Tibial artery (tissue), 4 donors: ENCODE data around the gene FLRT2.

Experiments used
- DNase-seq, 2 donors: peaks; one replicate each; pipeline ENCODE4 v3.0.0-alpha.2; 2019
- H3K27ac ChIP-seq, 2 donors: fragments of 200-600 bp; sonication (generic) in 1 of 2; 1 replicate in 1 of 2; 2 replicates in 1 of 2; pipeline ENCODE4 v1.5.1; 2018 to 2019; ENCODE audit warnings: mild to moderate bottlenecking in 1 of 2
- H3K27me3 ChIP-seq, 2 donors: fragments of 200-600 bp; sonication (generic) in 1 of 2; one replicate each; pipeline versions ENCODE4 v1.5.1 to v1.6.0; 2016 to 2019
- H3K36me3 ChIP-seq, 3 donors: fragments of 200-600 bp; sonication (generic) in 2 of 3; one replicate each; pipeline ENCODE4 v1.5.1; 2016 to 2019; ENCODE audit warnings: mild to moderate bottlenecking in 2 of 3
- H3K4me1 ChIP-seq, 4 donors: fragments of 200-600 bp; sonication (generic) in 2 of 4; 1 replicate in 3 of 4; 2 replicates in 1 of 4; pipeline ENCODE4 v1.5.1; 2016 to 2019
- H3K4me3 ChIP-seq, 2 donors: fragments of 200-600 bp; sonication (generic) in 1 of 2; 1 replicate in 1 of 2; 2 replicates in 1 of 2; pipeline ENCODE4 v1.5.1; 2018 to 2019; ENCODE audit warnings: mild to moderate bottlenecking in 2 of 2
- H3K9me3 ChIP-seq, 3 donors: fragments of 200-600 bp; sonication (generic) in 1 of 3; one replicate each; pipeline ENCODE4 v1.5.1; 2016 to 2019
- intact Hi-C: fragments of 100-400 bp; cut with DNase I; formaldehyde crosslinking; loops from one replicate; pipeline ENCODE4 v1.15.0; 2023; ENCODE audit warnings: low total_unique reads
- TF ChIP-seq, protein P1 (sequence below), 2 experiments: fragments of 200-600 bp in 1 of 2; fragments of 450-650 bp in 1 of 2; IDR thresholded peaks; one replicate each; pipeline ENCODE4 v1.5.1; 2017 to 2019; ENCODE audit warnings: antibody characterized with exemption in 2 of 2, mild to moderate bottlenecking in 1 of 2, moderate library complexity in 1 of 2

FLRT2 gene

DNA sequence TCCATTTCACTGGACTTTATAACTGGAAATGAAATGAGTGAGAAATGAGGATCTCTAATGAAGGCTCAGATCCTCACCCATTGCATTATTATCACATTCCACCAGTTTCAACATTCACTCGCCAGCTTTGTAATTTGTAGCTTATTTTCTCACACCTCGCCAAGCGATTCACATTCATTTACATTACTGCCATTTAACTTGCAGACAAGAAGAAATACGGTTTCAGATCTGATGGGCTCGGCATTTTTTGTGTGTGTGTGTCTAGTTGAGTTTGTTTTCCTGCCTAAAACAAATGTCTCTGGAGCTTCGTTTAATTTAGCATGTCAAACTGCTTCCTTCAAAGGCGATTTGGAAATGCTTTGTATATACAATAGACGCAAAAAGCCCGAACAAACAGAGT is 132.2 kb downstream of the FLRT2 start:
- H3K27ac ChIP-seq: no peak overlapping the region
- intact Hi-C loops: no loop called here
- H3K9me3 ChIP-seq: no peaks in the 10 kb centered on the region
- DNase-seq: no peak
- TF ChIP-seq, protein P1, sequence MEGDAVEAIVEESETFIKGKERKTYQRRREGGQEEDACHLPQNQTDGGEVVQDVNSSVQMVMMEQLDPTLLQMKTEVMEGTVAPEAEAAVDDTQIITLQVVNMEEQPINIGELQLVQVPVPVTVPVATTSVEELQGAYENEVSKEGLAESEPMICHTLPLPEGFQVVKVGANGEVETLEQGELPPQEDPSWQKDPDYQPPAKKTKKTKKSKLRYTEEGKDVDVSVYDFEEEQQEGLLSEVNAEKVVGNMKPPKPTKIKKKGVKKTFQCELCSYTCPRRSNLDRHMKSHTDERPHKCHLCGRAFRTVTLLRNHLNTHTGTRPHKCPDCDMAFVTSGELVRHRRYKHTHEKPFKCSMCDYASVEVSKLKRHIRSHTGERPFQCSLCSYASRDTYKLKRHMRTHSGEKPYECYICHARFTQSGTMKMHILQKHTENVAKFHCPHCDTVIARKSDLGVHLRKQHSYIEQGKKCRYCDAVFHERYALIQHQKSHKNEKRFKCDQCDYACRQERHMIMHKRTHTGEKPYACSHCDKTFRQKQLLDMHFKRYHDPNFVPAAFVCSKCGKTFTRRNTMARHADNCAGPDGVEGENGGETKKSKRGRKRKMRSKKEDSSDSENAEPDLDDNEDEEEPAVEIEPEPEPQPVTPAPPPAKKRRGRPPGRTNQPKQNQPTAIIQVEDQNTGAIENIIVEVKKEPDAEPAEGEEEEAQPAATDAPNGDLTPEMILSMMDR (IDR thresholded peaks at IDR 0.05): no peak
- H3K27me3 ChIP-seq: no peaks in the 10 kb centered on the region
- no peaks in the 10 kb centered on the region for H3K36me3 ChIP-seq
- H3K4me3 ChIP-seq: no peak overlapping the region
- H3K4me1 ChIP-seq: no peaks in the 10 kb centered on the region

DNA sequence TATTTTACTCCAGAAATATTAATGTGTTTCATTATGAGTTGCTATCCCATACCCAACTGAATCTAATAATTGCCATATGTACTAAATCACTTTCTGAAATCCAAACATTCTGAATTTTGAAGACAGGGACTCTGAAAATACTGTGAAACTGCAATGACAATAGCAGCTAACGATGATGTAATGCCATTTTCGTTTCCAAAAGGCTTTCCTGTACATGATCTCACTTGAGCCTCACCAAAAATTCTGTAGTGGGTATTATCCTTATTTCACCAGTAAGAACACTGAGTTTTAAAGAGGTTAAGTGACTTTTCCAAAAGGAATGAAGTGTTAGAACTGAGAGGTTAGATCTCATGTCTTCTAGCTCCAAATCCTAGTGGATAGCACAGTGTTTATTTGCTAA is 133.3 kb downstream of the FLRT2 start:
- Histone ChIP-seq H3K27me3 (no peaks in the 10 kb centered on the region), H3K9me3 (no peaks in the 10 kb centered on the region), H3K4me3 (no peak overlapping the region), H3K27ac (no peak overlapping the region), H3K36me3 (no peaks in the 10 kb centered on the region), H3K4me1 (no peaks in the 10 kb centered on the region)
- DNase-seq: no peak
- TF ChIP-seq, protein P1 (IDR thresholded peaks at IDR 0.05): no peak
- intact Hi-C loops: no loop called here

DNA sequence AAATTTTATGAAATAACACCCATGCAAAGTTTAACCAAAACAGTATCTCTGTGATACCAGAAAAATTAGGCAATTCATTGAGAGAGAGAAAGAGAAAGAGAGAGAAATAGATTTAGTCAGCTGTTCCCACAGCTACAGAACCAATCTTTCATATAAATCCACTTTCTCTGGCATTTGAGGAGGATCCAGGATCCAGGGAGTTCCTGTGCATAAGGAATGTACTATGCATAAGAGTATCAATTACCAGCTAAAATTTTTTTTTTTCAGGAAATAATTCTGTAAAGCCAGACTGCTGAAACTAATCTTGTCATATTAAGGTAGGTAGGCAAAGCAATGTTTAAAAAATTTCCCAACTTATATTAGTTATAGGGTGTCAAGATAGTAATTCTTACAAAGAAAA is 133.7 kb downstream of the FLRT2 start:
- H3K4me3 ChIP-seq: no peak overlapping the region
- intact Hi-C loops: no loop called here
- H3K27ac ChIP-seq: no peak overlapping the region
- no peak for DNase-seq
- TF ChIP-seq, protein P1 (IDR thresholded peaks at IDR 0.05): no peak
- H3K9me3 ChIP-seq: no peaks in the 10 kb centered on the region
- no peaks in the 10 kb centered on the region for H3K36me3 ChIP-seq
- no peaks in the 10 kb centered on the region for H3K4me1 ChIP-seq
- H3K27me3 ChIP-seq: no peaks in the 10 kb centered on the region

DNA sequence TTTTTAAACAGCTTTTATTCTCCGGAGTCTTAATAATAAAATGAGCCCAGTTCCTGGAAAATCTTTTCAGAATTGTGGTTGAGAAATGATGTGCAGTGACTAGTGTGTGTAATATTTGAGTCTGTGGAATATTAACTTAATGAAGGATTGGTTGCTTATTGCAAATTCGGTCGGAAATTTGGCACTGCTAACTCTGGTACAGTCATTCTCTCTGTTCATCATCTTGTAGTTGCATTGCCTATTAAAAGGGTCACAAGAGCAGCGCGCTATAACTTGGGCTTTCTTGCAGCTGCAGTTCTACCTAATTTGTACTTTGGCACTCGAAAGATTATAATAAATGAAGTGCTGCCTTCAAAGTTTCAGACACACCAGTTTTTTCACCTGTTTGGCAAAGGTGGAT is 146.0 kb downstream of the FLRT2 start:
- TF ChIP-seq, protein P1 (IDR thresholded peaks at IDR 0.05): no peak
- Histone ChIP-seq H3K36me3 (no peaks in the 10 kb centered on the region), H3K27me3 (no peaks in the 10 kb centered on the region), H3K4me3 (no peak overlapping the region), H3K4me1 (no peaks in the 10 kb centered on the region), H3K9me3 (no peaks in the 10 kb centered on the region), H3K27ac (no peak overlapping the region)
- intact Hi-C loops: no loop called here
- no peak for DNase-seq

DNA sequence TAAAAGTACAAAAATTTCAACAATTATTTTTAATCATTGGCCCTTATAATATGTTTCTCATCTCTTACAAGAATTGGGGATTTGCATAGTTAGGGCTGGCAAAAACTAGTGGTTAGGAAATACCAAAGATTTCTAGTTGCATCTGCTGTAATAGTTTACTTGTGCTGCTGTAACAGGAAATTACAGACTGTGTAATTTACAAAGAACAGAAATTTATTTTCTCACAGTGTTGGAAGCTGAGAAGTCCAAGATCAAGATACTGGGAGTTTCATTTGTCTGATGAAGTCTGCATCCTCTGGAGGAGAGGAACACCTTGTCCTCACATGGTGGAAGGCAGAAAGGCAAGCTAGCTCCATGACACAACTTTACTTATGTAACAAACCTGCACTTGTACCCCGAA is 157.0 kb downstream of the FLRT2 start:
- no peak overlapping the region for H3K4me3 ChIP-seq
- no peaks in the 10 kb centered on the region for H3K9me3 ChIP-seq
- H3K4me1 ChIP-seq: no peaks in the 10 kb centered on the region
- no peaks in the 10 kb centered on the region for H3K36me3 ChIP-seq
- no peak overlapping the region for H3K27ac ChIP-seq
- DNase-seq: no peak
- no peaks in the 10 kb centered on the region for H3K27me3 ChIP-seq
- TF ChIP-seq, protein P1 (IDR thresholded peaks at IDR 0.05): no peak
- intact Hi-C loops: no loop called here

DNA sequence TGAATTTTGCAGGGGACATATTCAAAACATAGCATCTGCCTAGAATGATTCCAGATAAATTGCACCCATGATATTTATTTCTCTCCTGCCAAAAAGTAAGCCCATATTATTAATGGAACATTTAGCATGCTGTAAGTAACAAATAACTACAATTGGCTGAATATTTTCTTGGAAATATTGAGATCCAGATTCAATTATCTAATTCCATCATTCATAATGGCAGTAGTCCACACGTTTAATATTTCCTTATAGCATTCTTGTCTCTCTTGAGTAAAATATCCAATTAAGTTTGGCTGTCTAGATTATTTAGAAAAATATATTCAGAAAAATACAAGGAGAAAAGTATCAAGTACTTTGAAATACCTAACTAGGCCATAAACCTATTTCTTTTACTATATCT is 157.5 kb downstream of the FLRT2 start:
- Histone ChIP-seq H3K4me3 (no peak overlapping the region), H3K27ac (no peak overlapping the region), H3K27me3 (no peaks in the 10 kb centered on the region), H3K4me1 (no peaks in the 10 kb centered on the region), H3K36me3 (no peaks in the 10 kb centered on the region), H3K9me3 (no peaks in the 10 kb centered on the region)
- intact Hi-C loops: no loop called here
- DNase-seq: no peak
- TF ChIP-seq, protein P1 (IDR thresholded peaks at IDR 0.05): no peak
